G401 (cell line): ENCODE results near the gene NTN3. TPM values are rescaled to one million over a fixed set of nuclear protein-coding genes. Genes with fewer than 3 reads are reported as not detected.
"Not testable (repeated sequence)": the region's sequence is repeated elsewhere in the genome, so short reads cannot be mapped to it uniquely, and the experiment has no call there.

Experiments used
- DNase-seq: peaks from one replicate; pipeline ENCODE4 v3.0.0-alpha.2; 2015; ENCODE audit warnings: low spot score
- in situ Hi-C: cut with HindIII; loops from 2 replicates; pipeline ENCODE4 v1.10.0; 2016; ENCODE audit warnings: low sequenced_read_pairs, mixed read lengths
- total RNA-seq: library from RNA; depleted of rRNA; stranded (reverse); fragments of >200 nt; shearing (Covaris generic); gene quantifications from 2 replicates; pipeline ENCODE4 v1.2.3, GENCODE V29; 2014; rRNA removed

Gene NTN3
- 2.0 and 4.4 TPM in 2 replicates for total RNA-seq

- in situ Hi-C loops = no loop called here
- no peak for DNase-seq
Observed at GRCh38 chr16:2471016-2471652, at the start of gene NTN3. NTN3 (plus strand) TSS chr16:2471297; CDS start chr16:2471702, 405 bp downstream.

GRCh38 chr16:2422123-2422867 is 48.8 kb upstream of the NTN3 start:
- DNase-seq = no peak
- in situ Hi-C loops = no loop called here

- DNase-seq = no peak
- in situ Hi-C loops = no loop called here
Observed at GRCh38 chr16:2424061-2425007, 46.8 kb upstream of the NTN3 start.

GRCh38 chr16:2425008-2425518 is 46.0 kb upstream of the NTN3 start:
- peak; percentile 73 for DNase-seq
- in situ Hi-C loops = no loop called here

- in situ Hi-C loops = no loop called here
- no peak for DNase-seq
Observed at GRCh38 chr16:2425825-2426430, 45.2 kb upstream of the NTN3 start.

GRCh38 chr16:2426941-2427361 is 44.1 kb upstream of the NTN3 start:
- in situ Hi-C loops = no loop called here
- DNase-seq = no peak

- in situ Hi-C loops = no loop called here
- no peak for DNase-seq
Observed at GRCh38 chr16:2427526-2427925, 43.6 kb upstream of the NTN3 start.

- no peak for DNase-seq
- in situ Hi-C loops = no loop called here
Observed at GRCh38 chr16:2428051-2428783, 42.9 kb upstream of the NTN3 start.

- in situ Hi-C loops = no loop called here
- no peak for DNase-seq
Observed at GRCh38 chr16:2428784-2429033, 42.4 kb upstream of the NTN3 start.

- in situ Hi-C loops = no loop called here
- DNase-seq = peak; percentile 96
Observed at GRCh38 chr16:2429034-2429770, 41.9 kb upstream of the NTN3 start, which contains the start of gene CCNF. CCNF (plus strand) TSS chr16:2429447; CDS start chr16:2429482, 35 bp downstream.

GRCh38 chr16:2429771-2430663 is 41.1 kb upstream of the NTN3 start:
- DNase-seq = peak; percentile 68
- in situ Hi-C loops = no loop called here

- in situ Hi-C loops = no loop called here
- no peak for DNase-seq
Observed at GRCh38 chr16:2432286-2432685, 38.8 kb upstream of the NTN3 start.

- DNase-seq = no peak
- in situ Hi-C loops = no loop called here
Observed at GRCh38 chr16:2432801-2433505, 38.1 kb upstream of the NTN3 start.

- DNase-seq, in situ Hi-C loops: not testable (repeated sequence)
Observed at GRCh38 chr16:2435236-2435635, 35.9 kb upstream of the NTN3 start.

GRCh38 chr16:2436110-2436509 is 35.0 kb upstream of the NTN3 start:
- in situ Hi-C loops = no loop called here
- DNase-seq = no peak

GRCh38 chr16:2437032-2437790 is 33.9 kb upstream of the NTN3 start:
- DNase-seq = no peak
- in situ Hi-C loops = no loop called here
